ENCODE measurements around the gene TMEM131L. TPM values are rescaled to one million over a fixed set of nuclear protein-coding genes. Genes with fewer than 3 reads are reported as not detected.

Gene TMEM131L
- total and polyA plus RNA-seq, 12 donors, result 2.5 to 11.7 (median 4.8) TPM

DNA sequence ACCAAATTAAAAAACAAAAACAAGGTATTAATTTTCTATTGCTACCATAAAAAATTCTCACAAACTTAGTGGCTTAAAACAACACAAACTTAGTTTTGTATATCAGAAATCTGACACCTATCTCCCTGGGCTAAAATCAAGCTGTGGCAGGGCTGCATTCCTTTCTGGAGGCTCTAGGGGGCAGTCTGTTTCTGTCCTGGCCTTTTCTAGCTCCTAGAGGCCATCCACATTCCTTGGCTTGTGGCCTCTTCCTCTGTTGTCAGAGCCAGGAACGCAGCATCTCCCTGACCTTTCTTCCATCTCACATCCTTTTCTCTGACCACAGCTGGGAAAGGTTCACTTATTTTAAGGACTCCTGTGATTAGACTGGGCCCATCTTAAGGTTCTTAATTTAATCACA, 179.0 kb downstream of the TMEM131L start:
- WGBS, 4 donors, result 72 to 91% (median 81%) methylated on average over 1 of the region's 1 CpG
- H3K27ac ChIP-seq, result no peak overlapping the region

DNA sequence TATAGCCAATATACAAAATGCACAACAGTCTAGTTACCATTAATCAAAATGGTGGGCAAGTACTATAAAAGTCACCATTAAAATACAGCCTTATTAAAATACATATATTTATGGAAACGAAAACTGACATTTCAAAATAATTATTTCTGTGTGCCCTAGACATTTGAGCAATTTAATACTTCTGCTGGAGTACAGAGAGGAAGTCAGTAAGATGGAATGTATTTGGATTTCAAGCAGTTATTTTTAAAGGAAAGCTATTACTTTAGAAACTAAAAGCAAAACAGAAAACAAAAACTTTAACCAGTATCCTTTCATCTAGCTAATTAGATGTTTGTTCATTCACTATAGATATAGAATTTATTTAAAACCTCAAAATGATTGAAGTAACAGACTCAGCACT, 180.1 kb downstream of the TMEM131L start:
- 31 to 67% (median 41%) methylated on average over 1 of the region's 1 CpG for WGBS, 4 donors
- H3K36me3 ChIP-seq (replicated peaks in 1 of 2), result no peaks in the 10 kb centered on the region
- no peak overlapping the region for H3K27ac ChIP-seq
- intact Hi-C loops (cut with DNase I), result no loop called here
- no peaks in the 10 kb centered on the region for H3K27me3 ChIP-seq
- no peaks in the 10 kb centered on the region for H3K4me1 ChIP-seq (replicated peaks in 1 of 2)
- H3K4me3 ChIP-seq, result no peak overlapping the region
- DNase-seq, result no peak
- no peak for TF ChIP-seq POLR2A (IDR thresholded peaks at IDR 0.05)
- TF ChIP-seq, protein P1, sequence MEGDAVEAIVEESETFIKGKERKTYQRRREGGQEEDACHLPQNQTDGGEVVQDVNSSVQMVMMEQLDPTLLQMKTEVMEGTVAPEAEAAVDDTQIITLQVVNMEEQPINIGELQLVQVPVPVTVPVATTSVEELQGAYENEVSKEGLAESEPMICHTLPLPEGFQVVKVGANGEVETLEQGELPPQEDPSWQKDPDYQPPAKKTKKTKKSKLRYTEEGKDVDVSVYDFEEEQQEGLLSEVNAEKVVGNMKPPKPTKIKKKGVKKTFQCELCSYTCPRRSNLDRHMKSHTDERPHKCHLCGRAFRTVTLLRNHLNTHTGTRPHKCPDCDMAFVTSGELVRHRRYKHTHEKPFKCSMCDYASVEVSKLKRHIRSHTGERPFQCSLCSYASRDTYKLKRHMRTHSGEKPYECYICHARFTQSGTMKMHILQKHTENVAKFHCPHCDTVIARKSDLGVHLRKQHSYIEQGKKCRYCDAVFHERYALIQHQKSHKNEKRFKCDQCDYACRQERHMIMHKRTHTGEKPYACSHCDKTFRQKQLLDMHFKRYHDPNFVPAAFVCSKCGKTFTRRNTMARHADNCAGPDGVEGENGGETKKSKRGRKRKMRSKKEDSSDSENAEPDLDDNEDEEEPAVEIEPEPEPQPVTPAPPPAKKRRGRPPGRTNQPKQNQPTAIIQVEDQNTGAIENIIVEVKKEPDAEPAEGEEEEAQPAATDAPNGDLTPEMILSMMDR (IDR thresholded peaks at IDR 0.05), result no peak
- no peaks in the 10 kb centered on the region for H3K9me3 ChIP-seq (replicated peaks in 1 of 3)

More for the DNA sequence above, 179.0 kb downstream of the TMEM131L start:
- Histone ChIP-seq H3K4me1 (replicated peaks in 1 of 2) (no peaks in the 10 kb centered on the region), H3K27me3 (no peaks in the 10 kb centered on the region), H3K36me3 (replicated peaks in 1 of 2) (no peaks in the 10 kb centered on the region), H3K9me3 (replicated peaks in 1 of 3) (no peaks in the 10 kb centered on the region), H3K4me3 (no peak overlapping the region)
- no peak for DNase-seq
- intact Hi-C loops (cut with DNase I), result no loop called here
- TF ChIP-seq POLR2A (IDR thresholded peaks at IDR 0.05), result no peak
- TF ChIP-seq, protein P1 (IDR thresholded peaks at IDR 0.05), result no peak

DNA sequence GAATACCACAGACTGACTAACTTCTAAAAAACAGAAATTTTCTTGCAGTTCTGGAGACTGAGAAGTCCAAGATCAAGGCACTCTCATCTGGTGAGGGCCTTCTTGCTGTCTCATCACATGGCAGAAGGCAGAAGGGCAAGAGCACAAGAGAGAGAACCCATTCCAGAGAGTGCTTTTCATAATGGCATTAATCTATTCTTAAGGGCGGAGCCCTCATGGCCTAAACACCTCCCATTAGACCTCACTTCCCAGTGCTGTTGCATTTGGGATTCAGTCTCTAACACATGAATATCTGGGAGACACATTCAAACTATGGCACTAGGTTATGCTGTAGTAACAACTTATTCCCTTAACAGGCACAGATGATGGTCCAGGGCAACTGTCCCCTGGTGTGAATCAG, 180.8 kb downstream of the TMEM131L start:
- Histone ChIP-seq H3K36me3 (replicated peaks in 1 of 2) (no peaks in the 10 kb centered on the region), H3K9me3 (replicated peaks in 1 of 3) (no peaks in the 10 kb centered on the region), H3K4me1 (replicated peaks in 1 of 2) (no peaks in the 10 kb centered on the region), H3K27ac (no peak overlapping the region), H3K4me3 (no peak overlapping the region), H3K27me3 (no peaks in the 10 kb centered on the region)
- TF ChIP-seq, protein P1 (IDR thresholded peaks at IDR 0.05), result no peak
- TF ChIP-seq POLR2A (IDR thresholded peaks at IDR 0.05), result no peak
- no peak for DNase-seq
- 90 to 96% (median 90%) methylated on average over 1 of the region's 1 CpG for WGBS, 4 donors
- intact Hi-C loops (cut with DNase I), result no loop called here

DNA sequence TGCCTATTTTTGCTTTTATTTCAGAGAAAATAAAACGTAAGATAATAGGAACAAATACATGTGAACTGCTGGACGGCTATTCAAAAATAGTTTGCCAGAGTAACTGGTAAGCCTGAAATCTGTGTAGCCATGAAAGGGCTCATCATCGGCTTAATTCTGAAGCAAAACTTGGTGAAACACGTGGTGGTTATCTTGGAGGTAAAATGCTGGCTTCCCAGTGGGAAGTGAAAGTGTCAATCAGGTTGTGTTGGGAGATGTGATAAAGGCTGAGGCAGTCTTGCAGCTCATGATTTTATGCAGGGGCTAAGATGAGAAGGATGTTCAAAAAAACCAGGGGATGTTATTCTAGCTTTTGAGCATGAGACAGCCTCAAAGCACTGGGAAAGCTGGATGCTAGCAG, 181.8 kb downstream of the TMEM131L start:
- intact Hi-C loops (cut with DNase I), result no loop called here
- Histone ChIP-seq H3K27me3 (no peaks in the 10 kb centered on the region), H3K4me3 (no peak overlapping the region), H3K27ac (no peak overlapping the region), H3K4me1 (replicated peaks in 1 of 2) (no peaks in the 10 kb centered on the region), H3K9me3 (replicated peaks in 1 of 3) (no peaks in the 10 kb centered on the region), H3K36me3 (replicated peaks in 1 of 2) (no peaks in the 10 kb centered on the region)
- TF ChIP-seq, protein P1 (IDR thresholded peaks at IDR 0.05), result no peak
- TF ChIP-seq POLR2A (IDR thresholded peaks at IDR 0.05), result no peak
- DNase-seq, result no peak
- 56 to 64% (median 62%) methylated on average over 4 of the region's 4 CpGs for WGBS, 4 donors

Measured in adrenal gland (tissue), 12 donors.